Stomach (tissue), 9 donors: ENCODE measurements around the gene CLIC2. TPM values are rescaled to one million over a fixed set of nuclear protein-coding genes. Genes with fewer than 3 reads are reported as not detected.

Experiments
- DNase-seq, 2 donors: peaks; one replicate each; pipeline versions ENCODE4 v3.0.0 to v3.0.0-alpha.2; 2013 to 2019
- H3K27ac ChIP-seq, 5 donors: fragments of 200-600 bp in 4 of 5; sonication (generic) in 4 of 5; one replicate each; pipeline ENCODE4 v1.5.1; 2013 to 2019; ENCODE audit warnings: mild to moderate bottlenecking in 1 of 5, moderate library complexity in 1 of 5
- H3K27me3 ChIP-seq, 3 donors: fragments of 200-600 bp; sonication (generic); one replicate each; pipeline ENCODE4 v1.5.1; 2017 to 2019; ENCODE audit warnings: mixed run types in 1 of 3
- H3K36me3 ChIP-seq, 4 donors: fragments of 200-600 bp; sonication (generic); 1 replicate in 3 of 4; 2 replicates in 1 of 4; pipeline ENCODE4 v1.5.1; 2016 to 2019
- H3K4me1 ChIP-seq, 4 donors: fragments of 200-600 bp; sonication (generic); one replicate each; pipeline ENCODE4 v1.5.1; 2016 to 2019
- H3K4me3 ChIP-seq, 4 donors: fragments of 200-600 bp; sonication (generic) in 3 of 4; one replicate each; pipeline ENCODE4 v1.5.1; 2016 to 2019; ENCODE audit warnings: mild to moderate bottlenecking in 1 of 4
- H3K9me3 ChIP-seq, 4 donors: fragments of 200-600 bp; sonication (generic); one replicate each; pipeline ENCODE4 v1.5.1; 2016 to 2019
- CTCF ChIP-seq, 7 experiments: fragments of 450-650 bp in 4 of 7; fragments of 200-600 bp in 3 of 7; sonication (generic) in 3 of 7; IDR thresholded peaks; one replicate each; pipeline ENCODE4 v1.5.1; 2016 to 2019; ENCODE audit warnings: antibody characterized with exemption in 7 of 7, control low read depth in 2 of 7, mild to moderate bottlenecking in 1 of 7
- EP300 ChIP-seq: sonication (generic); formaldehyde crosslinking; IDR thresholded peaks from one replicate; pipeline ENCODE4 v1.6.1; 2017; ENCODE audit warnings: antibody characterized with exemption
- POLR2A ChIP-seq, 4 donors: fragments of 450-650 bp; IDR thresholded peaks; one replicate each; pipeline ENCODE4 v1.6.1; 2016; ENCODE audit warnings: antibody characterized with exemption in 4 of 4, control low read depth in 2 of 4, mild to moderate bottlenecking in 1 of 4, moderate library complexity in 1 of 4
- POLR2AphosphoS5 ChIP-seq, 3 donors: sonication (generic); formaldehyde crosslinking; IDR thresholded peaks; one replicate each; pipeline ENCODE4 v1.6.1; 2016; ENCODE audit warnings: antibody characterized with exemption in 3 of 3
- WGBS, 5 donors: extraction: QIAGEN DNeasy Blood & Tissue Kit in 3 of 5; methylation state at CpG; one replicate each; pipeline versions ENCODE4 v1.1.5 to v1.1.7; 2013 to 2018; 5-methylcytosine and 5-hydroxymethylcytosine counted together
- intact Hi-C: fragments of 100-400 bp; cut with DNase I; formaldehyde crosslinking; loops from one replicate; pipeline ENCODE4 v1.15.1; 2023; ENCODE audit warnings: low total_unique reads
- polyA plus RNA-seq, 3 donors: library from polyadenylated mRNA; stranded (reverse); fragments of 200-250 nt; gene quantifications; one replicate each; pipeline ENCODE4 v1.2.3, GENCODE V29; 2013
- small RNA-seq, 4 donors: library from RNA; depleted of rRNA; stranded (forward); fragments of <200 nt; gene quantifications; one replicate each; pipeline ENCODE3, GENCODE V24; 2016
- total RNA-seq, 5 donors: library from RNA; depleted of rRNA; stranded (reverse); fragments of >200 nt; gene quantifications; one replicate each; pipeline versions ENCODE4 v1.1.0 to v1.2.3, GENCODE V29; 2014 to 2016
- donor health status: healthy with polysubstance abuse.
- donor health status: Bipolar disorder and iron deficiency.
- donor health status: healthy.

CLIC2 gene
- total and polyA plus RNA-seq, 8 donors: 3.5 to 10.3 (median 6.9) TPM

DNA sequence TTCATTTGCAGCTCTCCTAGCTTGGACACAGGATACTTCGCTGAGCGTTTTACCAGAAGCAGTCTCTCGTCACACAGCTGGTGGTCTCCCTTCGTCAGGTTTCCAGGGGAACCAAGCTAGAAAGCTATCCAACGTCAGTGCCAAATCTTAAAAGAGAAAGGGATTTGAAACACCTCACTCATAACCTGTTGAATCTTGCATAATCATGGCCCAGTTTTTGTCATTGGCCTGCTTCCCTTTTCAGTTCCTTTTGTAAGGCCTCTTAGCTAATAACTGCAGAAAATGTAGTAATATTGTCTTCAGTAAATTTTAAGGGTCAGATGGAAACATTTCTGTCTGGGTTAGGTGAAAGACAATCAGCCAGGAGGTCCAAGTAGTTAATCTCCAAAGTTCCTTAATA is 92.1 kb downstream of the CLIC2 start:
- 73 to 93% (median 74%) methylated on average over 5 of the region's 5 CpGs for WGBS, 5 donors
- no peak for DNase-seq
- TF ChIP-seq POLR2AphosphoS5 (IDR thresholded peaks at IDR 0.05) (no peak), EP300 (no peak), POLR2A (IDR thresholded peaks at IDR 0.05) (no peak), CTCF (IDR thresholded peaks at IDR 0.05) (no peak)
- H3K27me3 ChIP-seq: no peaks in the 10 kb centered on the region
- H3K9me3 ChIP-seq: no peaks in the 10 kb centered on the region
- H3K4me3 ChIP-seq: no peak overlapping the region
- H3K4me1 ChIP-seq: no peaks in the 10 kb centered on the region
- no peak overlapping the region for H3K27ac ChIP-seq
- peaks cover 0 to 26% (median 14%) of the 10 kb centered on the region in 4 donors for H3K36me3 ChIP-seq
- intact Hi-C loops: no loop called here

- H3K27me3 ChIP-seq: no peaks in the 10 kb centered on the region
- no peaks in the 10 kb centered on the region for H3K9me3 ChIP-seq
- DNase-seq: peak in 1 of 2 donors; percentile 6
- no peak overlapping the region for H3K4me3 ChIP-seq
- 73 to 96% (median 92%) methylated on average over 5 of the region's 5 CpGs for WGBS, 5 donors
- intact Hi-C loops: no loop called here
- peak overlapping the region in 1 of 5 donors; percentile 14 for H3K27ac ChIP-seq
- H3K36me3 ChIP-seq: peaks cover 0 to 39% (median 35%) of the 10 kb centered on the region in 4 donors
- TF ChIP-seq POLR2A (IDR thresholded peaks at IDR 0.05) (no peak), POLR2AphosphoS5 (IDR thresholded peaks at IDR 0.05) (peak in 1 of 3 donors; percentile 7), EP300 (no peak), CTCF (IDR thresholded peaks at IDR 0.05) (no peak)
- no peaks in the 10 kb centered on the region for H3K4me1 ChIP-seq
These were observed 96.7 kb downstream of the CLIC2 start for GRCh38 chrX:155237719-155238118.

DNA sequence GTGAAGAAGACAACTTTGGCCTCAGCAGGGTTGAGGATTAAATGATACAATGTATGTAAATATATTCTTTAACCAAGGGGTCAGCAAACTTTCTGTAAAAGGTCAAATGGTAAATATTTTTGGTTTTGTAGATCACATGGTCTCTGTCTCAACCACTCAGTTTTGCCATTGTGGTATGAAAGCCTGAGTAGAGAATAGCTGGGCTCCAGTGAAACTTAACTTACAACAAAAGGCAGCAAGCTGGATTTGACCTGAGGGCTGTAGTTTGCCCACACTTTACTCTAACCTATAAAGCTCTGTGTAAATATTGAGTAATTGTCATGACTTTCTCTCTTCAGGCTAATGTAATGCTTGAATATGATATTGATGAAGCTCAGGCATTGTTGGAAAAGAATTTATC is 98.5 kb downstream of the CLIC2 start:
- no peak for TF ChIP-seq CTCF (IDR thresholded peaks at IDR 0.05)
- TF ChIP-seq POLR2A (IDR thresholded peaks at IDR 0.05): no peak
- TF ChIP-seq POLR2AphosphoS5 (IDR thresholded peaks at IDR 0.05): no peak
- TF ChIP-seq EP300: no peak
- Histone ChIP-seq H3K4me1 (no peaks in the 10 kb centered on the region), H3K4me3 (no peak overlapping the region), H3K9me3 (no peaks in the 10 kb centered on the region), H3K36me3 (peaks cover 0 to 43% (median 39%) of the 10 kb centered on the region in 4 donors), H3K27me3 (no peaks in the 10 kb centered on the region), H3K27ac (no peak overlapping the region)
- no peak for DNase-seq
- intact Hi-C loops: no loop called here

- no peaks in the 10 kb centered on the region for H3K9me3 ChIP-seq
These were observed 103.3 kb downstream of the CLIC2 start for GRCh38 chrX:155231163-155231562.

More at GRCh38 chrX:155231163-155231562, 103.3 kb downstream of the CLIC2 start:
- Histone ChIP-seq H3K36me3 (peaks cover 4 to 49% (median 39%) of the 10 kb centered on the region in 4 donors), H3K27ac (no peak overlapping the region), H3K4me3 (no peak overlapping the region), H3K4me1 (no peaks in the 10 kb centered on the region), H3K27me3 (no peaks in the 10 kb centered on the region)
- TF ChIP-seq POLR2A (IDR thresholded peaks at IDR 0.05) (no peak), CTCF (IDR thresholded peaks at IDR 0.05) (no peak), EP300 (no peak), POLR2AphosphoS5 (IDR thresholded peaks at IDR 0.05) (no peak)
- DNase-seq: no peak
- intact Hi-C loops: no loop called here

Small RNAs within 50 kb of the gene (small RNA-seq; reads per million reads assigned to genes)
- gene AC234781.4 (0 reads per million in 4 donors), gene MIR1184-2 (0 reads per million in 4 donors)

Other genes starting within 250 kb of the CLIC2 start
- 10 to 100 TPM in 3 of 5 donors, 1 to 10 TPM in 2; 8.8 to 50.7 (median 13.0) TPM for gene VBP1, start 118.2 kb downstream of the CLIC2 start, total RNA-seq
- 10 to 100 TPM; 22.2 to 41.9 (median 41.5) TPM for gene VBP1, start 118.2 kb downstream of the CLIC2 start, polyA plus RNA-seq
- 1 to 10 TPM in 1 of 5 donors, under 1 TPM in 3, not detected in 1; under 0.01 to 1.5 (median 0.51) TPM for gene RAB39B, start 70.1 kb downstream of the CLIC2 start, total RNA-seq
- gene RAB39B, start 70.1 kb downstream of the CLIC2 start, polyA plus RNA-seq: under 1 TPM; 0.25 to 0.61 (median 0.31) TPM
- 10 to 100 TPM in 2 of 5 donors, 1 to 10 TPM in 1, not detected in 2; 2.6 to 44.6 (median 28.6) TPM for gene F8A2, start 47.5 kb upstream of the CLIC2 start, total RNA-seq
- not detected for gene F8A2, start 47.5 kb upstream of the CLIC2 start, polyA plus RNA-seq
- gene F8A3, start 124.0 kb upstream of the CLIC2 start, total RNA-seq: 10 to 100 TPM in 2 of 5 donors, under 1 TPM in 1, not detected in 2; 0.92 to 92.7 (median 11.2) TPM
- gene F8A3, start 124.0 kb upstream of the CLIC2 start, polyA plus RNA-seq: 1 to 10 TPM in 2 of 3 donors, not detected in 1; 3.0 to 5.7 TPM